ENCODE results near the gene COG5.

Gene COG5

DNA sequence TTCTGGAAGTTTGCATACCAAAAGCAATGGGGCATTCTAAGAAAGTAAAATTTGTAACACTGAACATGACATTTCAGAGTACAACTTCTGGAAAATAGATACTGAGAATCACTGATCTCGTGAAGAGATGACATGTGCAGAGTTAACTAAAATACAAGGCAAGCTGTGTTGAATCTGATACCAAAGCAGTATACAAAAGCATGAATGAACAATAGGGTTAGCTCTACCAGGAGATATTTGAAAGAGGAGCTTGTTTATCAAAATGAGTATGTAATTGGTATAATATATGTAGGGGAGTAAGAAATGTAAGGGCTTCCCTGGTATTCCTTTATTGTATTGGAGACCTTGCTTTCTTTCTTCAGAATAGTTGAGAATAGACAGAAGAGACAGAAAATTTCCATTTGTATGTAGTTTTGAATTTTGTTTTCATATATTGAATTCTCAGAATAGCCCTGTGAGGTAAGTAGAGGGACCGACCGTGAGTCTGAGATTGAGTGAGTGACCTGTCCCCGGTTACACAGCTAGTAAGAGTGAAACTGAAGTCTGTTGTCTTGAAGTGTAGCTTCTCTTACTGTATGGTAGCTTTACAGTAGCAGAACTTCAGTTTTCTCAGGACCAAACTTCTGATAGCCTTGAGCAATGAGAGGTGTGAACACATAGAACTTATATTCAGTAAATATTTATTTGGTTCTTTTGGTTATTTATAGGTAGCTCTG, 389.9 kb downstream of the COG5 start:
- in situ Hi-C loops (cut with HindIII; ENCODE audit: low sequenced_read_pairs) = no loop called here
- TF ChIP-seq, protein P1, sequence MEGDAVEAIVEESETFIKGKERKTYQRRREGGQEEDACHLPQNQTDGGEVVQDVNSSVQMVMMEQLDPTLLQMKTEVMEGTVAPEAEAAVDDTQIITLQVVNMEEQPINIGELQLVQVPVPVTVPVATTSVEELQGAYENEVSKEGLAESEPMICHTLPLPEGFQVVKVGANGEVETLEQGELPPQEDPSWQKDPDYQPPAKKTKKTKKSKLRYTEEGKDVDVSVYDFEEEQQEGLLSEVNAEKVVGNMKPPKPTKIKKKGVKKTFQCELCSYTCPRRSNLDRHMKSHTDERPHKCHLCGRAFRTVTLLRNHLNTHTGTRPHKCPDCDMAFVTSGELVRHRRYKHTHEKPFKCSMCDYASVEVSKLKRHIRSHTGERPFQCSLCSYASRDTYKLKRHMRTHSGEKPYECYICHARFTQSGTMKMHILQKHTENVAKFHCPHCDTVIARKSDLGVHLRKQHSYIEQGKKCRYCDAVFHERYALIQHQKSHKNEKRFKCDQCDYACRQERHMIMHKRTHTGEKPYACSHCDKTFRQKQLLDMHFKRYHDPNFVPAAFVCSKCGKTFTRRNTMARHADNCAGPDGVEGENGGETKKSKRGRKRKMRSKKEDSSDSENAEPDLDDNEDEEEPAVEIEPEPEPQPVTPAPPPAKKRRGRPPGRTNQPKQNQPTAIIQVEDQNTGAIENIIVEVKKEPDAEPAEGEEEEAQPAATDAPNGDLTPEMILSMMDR (IDR thresholded peaks at IDR 0.05; ENCODE audit: low read depth, low read length, missing control alignments) = no peak
- H3K4me3 ChIP-seq (ENCODE audit: low read depth, low read length) = no peak overlapping the region
- DNase-seq (ENCODE audit: low read depth) = no peak

DNA sequence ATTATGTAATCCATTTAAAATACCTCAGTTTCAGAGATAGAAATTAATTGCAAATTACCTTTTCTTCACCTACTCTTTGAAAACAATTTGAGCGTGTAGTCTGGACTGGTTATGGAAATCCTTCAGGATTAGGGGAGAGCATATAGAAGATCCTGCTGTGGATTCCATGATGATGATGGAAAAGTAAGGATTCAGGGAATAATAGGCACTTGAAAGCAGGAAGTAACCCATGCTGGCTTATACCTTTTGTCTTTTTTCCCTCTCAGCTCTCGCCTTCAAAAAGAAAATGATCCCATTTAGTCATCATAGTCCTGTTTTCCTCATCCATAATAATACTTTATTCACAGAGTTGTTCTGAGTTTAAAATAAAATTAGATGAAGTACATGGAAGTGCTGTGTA, 390.5 kb downstream of the COG5 start:
- TF ChIP-seq, protein P1 (IDR thresholded peaks at IDR 0.05; ENCODE audit: low read depth, low read length, missing control alignments) = no peak
- in situ Hi-C loops (cut with HindIII; ENCODE audit: low sequenced_read_pairs) = no loop called here

DNA sequence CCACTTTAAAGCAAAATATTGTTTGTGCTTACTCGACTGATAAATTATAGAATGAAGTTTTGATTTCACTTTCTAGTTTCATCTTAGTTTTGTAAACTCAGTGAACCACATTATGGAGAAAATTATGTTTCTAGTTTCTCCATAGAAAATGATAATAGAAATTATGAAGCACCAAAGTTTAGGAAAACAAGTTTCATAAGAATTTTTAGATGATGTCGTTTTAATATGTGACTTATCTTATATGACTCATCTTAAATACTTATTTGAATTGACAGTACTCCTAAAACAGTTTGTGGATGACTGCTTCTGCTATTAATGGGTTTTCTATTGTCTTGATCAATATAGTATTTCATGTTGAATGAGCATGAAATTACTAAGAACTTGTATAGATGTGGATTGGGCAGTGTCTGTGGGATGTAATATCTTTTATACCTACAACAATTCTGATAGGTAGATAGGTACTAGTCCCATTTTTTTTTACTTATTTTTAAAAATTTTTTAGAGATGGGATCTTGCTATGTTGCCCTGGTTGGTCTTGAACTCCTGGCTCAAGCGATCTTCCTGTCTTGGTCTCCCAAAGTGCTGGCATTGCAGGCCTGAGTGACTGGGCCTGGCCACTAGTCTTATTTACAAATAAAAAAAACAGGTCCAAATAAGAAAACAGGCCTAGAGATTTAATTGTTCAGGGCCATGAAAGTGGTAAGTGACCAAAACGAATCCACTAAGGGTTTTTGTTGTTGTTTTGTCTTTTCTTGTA, 391.3 kb downstream of the COG5 start:
- TF ChIP-seq, protein P1 (IDR thresholded peaks at IDR 0.05; ENCODE audit: low read depth, low read length, missing control alignments) = no peak
- H3K4me3 ChIP-seq (ENCODE audit: low read depth, low read length) = no peak overlapping the region
- no peak for DNase-seq (ENCODE audit: low read depth)
- in situ Hi-C loops (cut with HindIII; ENCODE audit: low sequenced_read_pairs) = no loop called here

More for the DNA sequence above, 390.5 kb downstream of the COG5 start:
- DNase-seq (ENCODE audit: low read depth) = no peak
- H3K4me3 ChIP-seq (ENCODE audit: low read depth, low read length) = no peak overlapping the region

DNA sequence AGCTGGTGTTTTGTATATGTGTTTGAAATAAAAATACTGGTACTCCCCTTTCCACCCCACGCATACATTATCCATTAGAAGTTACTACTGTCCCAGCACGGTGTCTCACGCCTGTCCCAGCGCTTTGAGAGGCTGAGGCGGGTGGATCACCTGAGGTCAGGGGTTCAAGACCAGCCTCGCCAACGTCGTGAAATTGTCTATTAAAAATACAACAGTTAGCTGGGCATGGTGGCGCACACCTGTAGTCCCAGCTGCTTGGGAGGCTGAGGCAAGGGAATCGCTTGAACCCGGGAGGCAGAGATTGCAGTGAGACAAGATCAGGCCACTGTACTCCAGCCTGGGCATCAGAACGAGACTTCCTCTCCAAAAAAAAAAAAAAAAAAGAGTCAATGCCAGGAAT, 392.2 kb downstream of the COG5 start:
- TF ChIP-seq, protein P1 (IDR thresholded peaks at IDR 0.05; ENCODE audit: low read depth, low read length, missing control alignments) = no peak
- H3K4me3 ChIP-seq (ENCODE audit: low read depth, low read length) = no peak overlapping the region
- no peak for DNase-seq (ENCODE audit: low read depth)
- in situ Hi-C loops (cut with HindIII; ENCODE audit: low sequenced_read_pairs) = no loop called here

DNA sequence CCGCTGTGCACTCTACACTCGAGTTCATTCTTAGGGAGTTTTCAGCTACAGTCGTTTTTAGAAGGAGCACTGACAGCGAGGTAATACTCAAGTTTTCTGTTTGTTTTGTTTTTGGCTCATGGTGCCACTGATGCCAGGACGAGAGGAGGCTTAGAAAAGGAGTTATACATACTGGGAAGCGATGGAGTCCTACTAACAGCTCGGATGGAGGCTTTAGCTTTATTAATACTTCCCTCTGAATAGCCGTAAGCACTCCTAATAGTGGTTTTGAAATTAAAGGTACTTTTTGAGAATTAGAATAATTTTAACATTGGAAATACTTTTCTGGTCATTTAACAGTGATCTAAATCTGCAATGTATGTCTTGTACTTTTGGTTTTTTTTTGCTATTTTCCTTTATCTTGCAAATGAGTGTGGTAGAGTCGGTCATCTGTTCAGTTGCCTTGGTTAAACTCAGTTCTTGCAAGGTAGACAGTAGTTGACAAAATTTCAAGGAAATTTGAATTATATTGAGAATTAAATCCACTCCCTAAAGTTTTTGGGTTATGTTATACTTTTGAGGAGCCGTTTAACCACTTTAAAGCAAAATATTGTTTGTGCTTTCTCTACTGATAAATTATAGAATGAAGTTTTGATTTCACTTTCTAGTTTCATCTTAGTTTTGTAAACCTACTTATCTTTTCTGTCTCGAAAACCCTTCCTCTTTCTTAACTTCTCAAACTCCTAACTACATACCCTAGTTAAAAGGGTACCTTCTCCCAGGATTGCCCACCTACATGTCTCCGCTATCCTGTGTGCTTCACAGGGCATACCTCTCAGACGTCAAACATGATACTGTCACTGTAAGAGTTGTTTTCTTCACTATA, 393.4 kb downstream of the COG5 start:
- in situ Hi-C loops (cut with HindIII; ENCODE audit: low sequenced_read_pairs) = no loop called here
- DNase-seq (ENCODE audit: low read depth) = no peak
- TF ChIP-seq, protein P1 (IDR thresholded peaks at IDR 0.05; ENCODE audit: low read depth, low read length, missing control alignments) = no peak
- H3K4me3 ChIP-seq (ENCODE audit: low read depth, low read length) = peak overlapping the region; percentile 74
